WTC11 (cell line): ENCODE data around the gene GPBP1L1.

ENCODE experiments used
- CREB1 ChIP-seq: sonication (generic); formaldehyde crosslinking; IDR thresholded peaks from 2 replicates; pipeline ENCODE4 v1.8.0; 2023; ENCODE audit warnings: mild to moderate bottlenecking, missing genetic modification reagents
- CTCF ChIP-seq: fragments of 200-600 bp; IDR thresholded peaks from 2 replicates; pipeline ENCODE4 v1.8.0; 2022; ENCODE audit warnings: antibody characterized with exemption
- E2F1 ChIP-seq: sonication (generic); formaldehyde crosslinking; IDR thresholded peaks from 2 replicates; pipeline ENCODE4 v1.8.0; 2022; ENCODE audit warnings: mild to moderate bottlenecking, missing genetic modification reagents
- ELF4 ChIP-seq: sonication (generic); formaldehyde crosslinking; IDR thresholded peaks from 2 replicates; pipeline ENCODE4 v1.8.1; 2022; ENCODE audit warnings: low read depth, mild to moderate bottlenecking, moderate library complexity, missing genetic modification reagents
- JUN ChIP-seq: sonication (generic); formaldehyde crosslinking; IDR thresholded peaks from 2 replicates; pipeline ENCODE4 v1.8.0; 2023; ENCODE audit warnings: mild to moderate bottlenecking, missing genetic modification reagents
- MAX ChIP-seq: sonication (generic); formaldehyde crosslinking; IDR thresholded peaks from 2 replicates; pipeline ENCODE4 v1.8.0; 2022; ENCODE audit warnings: mild to moderate bottlenecking, missing genetic modification reagents
- TF ChIP-seq, protein P1 (sequence below): sonication (generic); formaldehyde crosslinking; IDR thresholded peaks from 2 replicates; pipeline ENCODE4 v1.8.1; 2022; ENCODE audit warnings: low read depth, missing genetic modification reagents, borderline replicate concordance
- TF ChIP-seq, protein P2 (sequence below): sonication (generic); formaldehyde crosslinking; IDR thresholded peaks from 2 replicates; pipeline ENCODE4 v1.8.1; 2022; ENCODE audit warnings: mild to moderate bottlenecking, moderate library complexity, missing genetic modification reagents

DNA sequence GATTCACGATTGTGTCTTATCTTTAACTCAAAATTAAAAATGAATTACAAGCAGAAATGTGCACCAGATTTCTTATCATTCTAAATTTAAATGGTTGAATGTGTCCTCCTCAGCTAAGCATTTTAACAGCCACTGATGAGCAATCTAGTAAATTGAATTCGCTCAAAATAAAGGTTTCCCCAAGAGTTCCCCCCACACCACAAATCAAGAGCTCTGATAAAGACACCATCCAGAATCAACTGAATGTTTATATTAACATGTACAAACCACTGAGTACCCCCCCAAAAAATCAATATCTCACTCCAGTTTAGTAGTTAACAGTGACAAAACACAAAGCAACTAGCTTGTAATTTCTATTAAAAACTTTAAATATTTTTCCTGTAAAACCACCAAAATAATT is 1.9 kb downstream of the GPBP1L1 start:
- no peak for TF ChIP-seq CTCF
- TF ChIP-seq JUN (CRISPR knock-in tag) = no peak
- TF ChIP-seq E2F1 (CRISPR knock-in tag) = no peak
- TF ChIP-seq, protein P1, sequence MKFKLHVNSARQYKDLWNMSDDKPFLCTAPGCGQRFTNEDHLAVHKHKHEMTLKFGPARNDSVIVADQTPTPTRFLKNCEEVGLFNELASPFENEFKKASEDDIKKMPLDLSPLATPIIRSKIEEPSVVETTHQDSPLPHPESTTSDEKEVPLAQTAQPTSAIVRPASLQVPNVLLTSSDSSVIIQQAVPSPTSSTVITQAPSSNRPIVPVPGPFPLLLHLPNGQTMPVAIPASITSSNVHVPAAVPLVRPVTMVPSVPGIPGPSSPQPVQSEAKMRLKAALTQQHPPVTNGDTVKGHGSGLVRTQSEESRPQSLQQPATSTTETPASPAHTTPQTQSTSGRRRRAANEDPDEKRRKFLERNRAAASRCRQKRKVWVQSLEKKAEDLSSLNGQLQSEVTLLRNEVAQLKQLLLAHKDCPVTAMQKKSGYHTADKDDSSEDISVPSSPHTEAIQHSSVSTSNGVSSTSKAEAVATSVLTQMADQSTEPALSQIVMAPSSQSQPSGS (CRISPR knock-in tag) = no peak
- no peak for TF ChIP-seq ELF4
- TF ChIP-seq, protein P2, sequence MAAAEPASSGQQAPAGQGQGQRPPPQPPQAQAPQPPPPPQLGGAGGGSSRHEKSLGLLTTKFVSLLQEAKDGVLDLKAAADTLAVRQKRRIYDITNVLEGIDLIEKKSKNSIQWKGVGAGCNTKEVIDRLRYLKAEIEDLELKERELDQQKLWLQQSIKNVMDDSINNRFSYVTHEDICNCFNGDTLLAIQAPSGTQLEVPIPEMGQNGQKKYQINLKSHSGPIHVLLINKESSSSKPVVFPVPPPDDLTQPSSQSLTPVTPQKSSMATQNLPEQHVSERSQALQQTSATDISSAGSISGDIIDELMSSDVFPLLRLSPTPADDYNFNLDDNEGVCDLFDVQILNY (CRISPR knock-in tag) = no peak
- no peak for TF ChIP-seq CREB1 (CRISPR knock-in tag)
- TF ChIP-seq MAX = no peak
